K562 (cell line): Measurements from ENCODE around the gene CCL8. TPM values are rescaled to one million over a fixed set of nuclear protein-coding genes. Genes with fewer than 3 reads are reported as not detected.

Experiments used
- MNT ChIP-seq, 2 experiments: fragments of 450-650 bp; conservative IDR thresholded peaks; 2 replicates each; pipeline ENCODE4 v1.6.1; 2017; ENCODE audit warnings: mild to moderate bottlenecking in 2 of 2, moderate library complexity in 2 of 2
- NR4A1 ChIP-seq, 2 experiments: fragments of 250-450 bp in 1 of 2; fragments of 450-650 bp in 1 of 2; sonication (Bioruptor Pico) in 1 of 2; IDR thresholded peaks; 2 replicates each; pipeline versions ENCODE4 v1.4.0 to v1.6.1; 2016 to 2020; ENCODE audit warnings: mild to moderate bottlenecking in 2 of 2, missing compliant biosample characterization in 1 of 2, missing genetic modification characterization in 1 of 2, moderate library complexity in 1 of 2
- PCBP1 ChIP-seq: fragments of 200-400 bp; formaldehyde crosslinking; IDR thresholded peaks from 2 replicates; pipeline ENCODE4 v1.6.1; 2018; ENCODE audit warnings: mild to moderate bottlenecking, low read depth, low read length; ENCODE audit not compliant: poor library complexity, severe bottlenecking
- PRMT5 ChIP-seq: sonication (generic); formaldehyde crosslinking; IDR thresholded peaks from 2 replicates; pipeline ENCODE4 v1.5.0; 2020; ENCODE audit warnings: missing genetic modification reagents
- ZC3H8 ChIP-seq: fragments of 450-650 bp; IDR thresholded peaks from 2 replicates; pipeline ENCODE4 v1.6.1; 2017
- ZNF318 ChIP-seq, 2 experiments: fragments of 450-650 bp; IDR thresholded peaks; 2 replicates each; pipeline ENCODE4 v1.6.1; 2016; ENCODE audit warnings: mild to moderate bottlenecking in 2 of 2, borderline replicate concordance in 1 of 2, low read depth in 1 of 2, moderate library complexity in 1 of 2
- ZNF668 ChIP-seq: fragments of 250-450 bp; sonication (Bioruptor Pico); IDR thresholded peaks from 2 replicates; pipeline ENCODE4 v1.8.0; 2022; ENCODE audit warnings: mild to moderate bottlenecking, inconsistent platforms
- polyA plus RNA-seq, 8 experiments: library from polyadenylated mRNA; depleted of rRNA in 4 of 8; stranded (reverse) in 5 of 8; unstranded in 3 of 8; fragments of >200 nt; fragmentation: Nextera tagmentation in 2 of 8; fragmentation: Illumina TruSeq in 1 of 8; extraction: Ambion mirVana in 2 of 8; extraction: Trizol in 1 of 8; gene quantifications; 2 replicates each; pipeline versions ENCODE4 v1.2.1 to v1.2.3, GENCODE V29; 2011 to 2014; ENCODE audit warnings: inconsistent platforms in 1 of 8, missing spikeins in 1 of 8
- total RNA-seq, 7 experiments: library from RNA; depleted of rRNA in 6 of 7; stranded (reverse); fragments of >200 nt in 6 of 7; fragmentation: Illumina TruSeq in 2 of 7; extraction: Trizol in 2 of 7; gene quantifications; 2 replicates each; pipeline versions ENCODE4 v1.2.1 to v1.2.3, GENCODE V29; 2011 to 2021; ENCODE audit warnings: low replicate concordance in 1 of 7

The CCL8 gene
- total and polyA plus RNA-seq, 9 of the 15 experiments (the other 6 are each of a cell fraction or from before 2014, with no cell fraction given), result 0.06 TPM; not detected in 8

GRCh38 chr17:34285286-34285792, 33.9 kb upstream of the CCL8 start, which contains the start of gene CCL11 (continued):
- TF ChIP-seq ZNF318 (IDR thresholded peaks at IDR 0.05; ENCODE audit: borderline replicate concordance in 1 of 2, low read depth in 1 of 2), result no peak
- no peak for TF ChIP-seq ZNF668 (CRISPR knock-in tag)
- TF ChIP-seq MNT (conservative IDR thresholded peaks at IDR 0.05), result no peak
- no peak for TF ChIP-seq PRMT5 (CRISPR knock-in tag)
- TF ChIP-seq PCBP1, result no peak
- no peak for TF ChIP-seq ZC3H8
- no peak for TF ChIP-seq NR4A1 (CRISPR knock-in tag; IDR thresholded peaks at IDR 0.05)
- TF ChIP-seq NR4A1 (tag; IDR thresholded peaks at IDR 0.05), result no peak
